Hepatocyte (in vitro differentiated cells): ENCODE results near the gene TRUB1.

Experiments used
- EZH2 ChIP-seq: fragments of 200-600 bp; sonication (generic); IDR thresholded peaks from 2 replicates; pipeline ENCODE4 v1.6.1; 2016; ENCODE audit warnings: antibody characterized with exemption, mild to moderate bottlenecking, borderline replicate concordance
- EZH2phosphoT487 ChIP-seq: fragments of 200-600 bp; sonication (generic); IDR thresholded peaks from one replicate; pipeline ENCODE4 v1.6.1; 2018; ENCODE audit warnings: antibody characterized with exemption, mild to moderate bottlenecking, low read depth, moderate library complexity; ENCODE audit not compliant: unreplicated experiment, severe bottlenecking
- TF ChIP-seq, protein P1 (sequence below): fragments of 200-600 bp; sonication (generic); IDR thresholded peaks from 2 replicates; pipeline ENCODE4 v1.5.1; 2016; ENCODE audit warnings: antibody characterized with exemption, mild to moderate bottlenecking; ENCODE audit not compliant: poor library complexity

- TF ChIP-seq, protein P1, sequence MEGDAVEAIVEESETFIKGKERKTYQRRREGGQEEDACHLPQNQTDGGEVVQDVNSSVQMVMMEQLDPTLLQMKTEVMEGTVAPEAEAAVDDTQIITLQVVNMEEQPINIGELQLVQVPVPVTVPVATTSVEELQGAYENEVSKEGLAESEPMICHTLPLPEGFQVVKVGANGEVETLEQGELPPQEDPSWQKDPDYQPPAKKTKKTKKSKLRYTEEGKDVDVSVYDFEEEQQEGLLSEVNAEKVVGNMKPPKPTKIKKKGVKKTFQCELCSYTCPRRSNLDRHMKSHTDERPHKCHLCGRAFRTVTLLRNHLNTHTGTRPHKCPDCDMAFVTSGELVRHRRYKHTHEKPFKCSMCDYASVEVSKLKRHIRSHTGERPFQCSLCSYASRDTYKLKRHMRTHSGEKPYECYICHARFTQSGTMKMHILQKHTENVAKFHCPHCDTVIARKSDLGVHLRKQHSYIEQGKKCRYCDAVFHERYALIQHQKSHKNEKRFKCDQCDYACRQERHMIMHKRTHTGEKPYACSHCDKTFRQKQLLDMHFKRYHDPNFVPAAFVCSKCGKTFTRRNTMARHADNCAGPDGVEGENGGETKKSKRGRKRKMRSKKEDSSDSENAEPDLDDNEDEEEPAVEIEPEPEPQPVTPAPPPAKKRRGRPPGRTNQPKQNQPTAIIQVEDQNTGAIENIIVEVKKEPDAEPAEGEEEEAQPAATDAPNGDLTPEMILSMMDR = no peak
- TF ChIP-seq EZH2phosphoT487 = no peak
- no peak for TF ChIP-seq EZH2
Observed at GRCh38 chr10:114953047-114953446, 15.1 kb downstream of the TRUB1 start.
